ENCODE measurements around the gene COL16A1. TPM values are rescaled to one million over a fixed set of nuclear protein-coding genes. Genes with fewer than 3 reads are reported as not detected.

Gene COL16A1
- total and polyA plus RNA-seq, 2 of the 13 experiments (the other 11 are each of a cell fraction or from before 2014, with no cell fraction given) = 4.3 to 12.2 TPM

DNA sequence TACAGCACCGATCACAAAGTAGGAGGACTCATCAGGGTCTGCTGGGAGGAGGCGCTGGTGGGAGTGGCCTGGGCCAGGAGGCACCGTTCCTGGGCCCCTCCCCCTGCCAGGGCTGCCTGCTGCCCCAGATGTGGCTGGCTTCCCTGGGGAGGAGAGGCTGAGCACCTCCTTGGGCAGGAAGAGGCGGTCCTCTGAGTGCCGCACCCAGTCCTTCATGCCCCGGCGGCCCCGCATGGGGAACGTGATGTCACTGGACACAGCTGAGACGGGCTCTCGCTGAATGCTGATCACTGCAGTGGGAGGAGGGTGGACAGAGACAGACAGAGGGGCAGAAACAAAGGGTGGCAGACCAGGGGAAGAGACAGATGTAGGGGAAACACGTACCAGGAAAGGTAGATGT is 35.5 kb upstream of the COL16A1 start:
- ATAC-seq (no peak), FAIRE-seq (no peak), DNase-seq (ENCODE audit: low spot score) (no peak)
- ChIA-PET POLR2A (no interaction called here), CTCF (ENCODE audit: low intra/inter-chr PET ratio, low total read pairs) (no interaction called here)
- no peak overlapping the region for H3K27ac ChIP-seq (ENCODE audit: extremely low read length, insufficient read depth, low read length)
- BruUV-seq (replicated peaks) = no TSS peak
- no peak overlapping the region for H3K4me3 ChIP-seq (replicated peaks in 1 of 3; ENCODE audit: insufficient read depth in 1 of 3, low read depth in 2 of 3, low read length in 3 of 3)
- no peak overlapping the region for H3K9ac ChIP-seq (ENCODE audit: insufficient read depth, low read depth, low read length)
- no peak overlapping the region for H3K4me2 ChIP-seq (ENCODE audit: low read depth, low read length)
- H2AFZ ChIP-seq (ENCODE audit: low read length) = no peak overlapping the region
- H3K27me3 ChIP-seq (ENCODE audit: control insufficient read depth in 1 of 2, insufficient read depth in 2 of 2, low read length in 2 of 2) = peaks cover 8 to 41% of the 10 kb centered on the region in 2 experiments; a peak in 4 of 5 replicates
- no peaks in the 10 kb centered on the region for H3K36me3 ChIP-seq (replicated peaks in 1 of 2; ENCODE audit: control insufficient read depth in 1 of 2, insufficient read depth in 2 of 2, low read length in 2 of 2)
- TF ChIP-seq MAX (IDR thresholded peaks at IDR 0.05) = no peak
- no peak for TF ChIP-seq THYN1 (CRISPR knock-in tag; IDR thresholded peaks at IDR 0.05; ENCODE audit: borderline replicate concordance, low read depth)
- TF ChIP-seq ZNF432 (CRISPR knock-in tag; IDR thresholded peaks at IDR 0.05; ENCODE audit: borderline replicate concordance) = no peak
- TF ChIP-seq ZNF143 (CRISPR knock-in tag; IDR thresholded peaks at IDR 0.05) = no peak
- TF ChIP-seq, protein P1, sequence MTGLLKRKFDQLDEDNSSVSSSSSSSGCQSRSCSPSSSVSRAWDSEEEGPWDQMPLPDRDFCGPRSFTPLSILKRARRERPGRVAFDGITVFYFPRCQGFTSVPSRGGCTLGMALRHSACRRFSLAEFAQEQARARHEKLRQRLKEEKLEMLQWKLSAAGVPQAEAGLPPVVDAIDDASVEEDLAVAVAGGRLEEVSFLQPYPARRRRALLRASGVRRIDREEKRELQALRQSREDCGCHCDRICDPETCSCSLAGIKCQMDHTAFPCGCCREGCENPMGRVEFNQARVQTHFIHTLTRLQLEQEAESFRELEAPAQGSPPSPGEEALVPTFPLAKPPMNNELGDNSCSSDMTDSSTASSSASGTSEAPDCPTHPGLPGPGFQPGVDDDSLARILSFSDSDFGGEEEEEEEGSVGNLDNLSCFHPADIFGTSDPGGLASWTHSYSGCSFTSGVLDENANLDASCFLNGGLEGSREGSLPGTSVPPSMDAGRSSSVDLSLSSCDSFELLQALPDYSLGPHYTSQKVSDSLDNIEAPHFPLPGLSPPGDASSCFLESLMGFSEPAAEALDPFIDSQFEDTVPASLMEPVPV (CRISPR knock-in tag; IDR thresholded peaks at IDR 0.05) = no peak
- 0 out of 2 replicates have a peak, but pooled peaks have one; percentile 17 for TF ChIP-seq ZNF263 (CRISPR knock-in tag; IDR thresholded peaks at IDR 0.05)
- H3K4me1 ChIP-seq (ENCODE audit: insufficient read depth, low read length) = no peaks in the 10 kb centered on the region
- intact Hi-C loops (cut with micrococcal nuclease; ENCODE audit: unreplicated experiment) = no loop called here
- no peaks in the 10 kb centered on the region for H3K79me2 ChIP-seq (ENCODE audit: insufficient read depth, low read length)
- no peaks in the 10 kb centered on the region for H3K9me3 ChIP-seq (ENCODE audit: low read length)
- in situ Hi-C loops (cut with HindIII; ENCODE audit: extremely low pct_ligation_motif_present, low pct_unique_long_range_greater_than_20kb) = no loop called here
- no peaks in the 10 kb centered on the region for H4K20me1 ChIP-seq (ENCODE audit: insufficient read depth, low read length)
- 22% methylated on average over 11 of the region's 12 CpGs for WGBS (ENCODE audit: low lambda C conversion rate)

DNA sequence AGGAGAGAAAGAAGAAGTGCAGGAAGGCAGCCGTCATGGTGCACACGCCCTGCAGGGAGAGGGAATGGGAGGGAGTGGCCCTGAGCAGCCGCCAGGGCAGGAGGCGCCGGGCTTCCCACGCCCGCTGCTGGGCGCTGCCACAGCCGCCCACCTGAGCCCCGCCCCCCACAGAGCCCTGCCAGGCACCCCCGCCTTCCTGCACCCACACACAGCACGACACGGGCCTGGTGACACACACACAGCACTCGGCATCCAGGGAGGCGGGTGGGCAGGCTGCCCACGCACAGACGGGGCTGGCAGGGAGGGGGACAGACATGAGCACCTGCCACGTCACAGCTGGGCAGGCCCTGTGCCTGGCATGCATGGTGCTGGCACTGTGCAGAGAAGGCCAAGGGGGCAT is 32.9 kb upstream of the COL16A1 start:
- H3K4me1 ChIP-seq (ENCODE audit: insufficient read depth, low read length) = peaks cover under 1% of the 10 kb centered on the region; the same call in 1 of the 2 replicates
- no TSS peak for BruUV-seq (replicated peaks)
- H3K36me3 ChIP-seq (replicated peaks in 1 of 2; ENCODE audit: control insufficient read depth in 1 of 2, insufficient read depth in 2 of 2, low read length in 2 of 2) = no peaks in the 10 kb centered on the region
- WGBS (ENCODE audit: low lambda C conversion rate) = 0% methylated on average over 2 of the region's 18 CpGs
- peaks cover 10 to 66% of the 10 kb centered on the region in 2 experiments for H3K27me3 ChIP-seq (ENCODE audit: control insufficient read depth in 1 of 2, insufficient read depth in 2 of 2, low read length in 2 of 2)
- no peak overlapping the region for H2AFZ ChIP-seq (ENCODE audit: low read length)
- DNase-seq (ENCODE audit: low spot score) (no peak), FAIRE-seq (no peak), ATAC-seq (no peak)
- no peak overlapping the region for H3K27ac ChIP-seq (ENCODE audit: extremely low read length, insufficient read depth, low read length)
- H3K4me3 ChIP-seq (replicated peaks in 1 of 3; ENCODE audit: insufficient read depth in 1 of 3, low read depth in 2 of 3, low read length in 3 of 3) = no peak overlapping the region
- POLR2A ChIA-PET = interaction anchor here (1.9 kb wide), 1 partner anchor 22 kb away, joined by 7 read pairs; no protein-coding TSS in a partner anchor
- no peaks in the 10 kb centered on the region for H3K9me3 ChIP-seq (ENCODE audit: low read length)
- no peaks in the 10 kb centered on the region for H3K79me2 ChIP-seq (ENCODE audit: insufficient read depth, low read length)
- intact Hi-C loops (cut with micrococcal nuclease; ENCODE audit: unreplicated experiment) = no loop called here
- in situ Hi-C loops (cut with HindIII; ENCODE audit: extremely low pct_ligation_motif_present, low pct_unique_long_range_greater_than_20kb) = no loop called here
- no peak overlapping the region for H3K4me2 ChIP-seq (ENCODE audit: low read depth, low read length)
- no peaks in the 10 kb centered on the region for H4K20me1 ChIP-seq (ENCODE audit: insufficient read depth, low read length)
- TF ChIP-seq CREB1 (IDR thresholded peaks at IDR 0.05) (0 out of 2 replicates have a peak, but pooled peaks have one; percentile 28), CREB1 (CRISPR knock-in tag; IDR thresholded peaks at IDR 0.05) (no peak), ZNF746 (CRISPR knock-in tag; IDR thresholded peaks at IDR 0.05) (no peak)
- H3K9ac ChIP-seq (ENCODE audit: insufficient read depth, low read depth, low read length) = no peak overlapping the region
- CTCF ChIA-PET (ENCODE audit: low intra/inter-chr PET ratio, low total read pairs) = no interaction called here
